KMS-11 (cell line): ENCODE measurements around the gene ARRDC4.
"Not testable (repeated sequence)": the region's sequence is repeated elsewhere in the genome, so short reads cannot be mapped to it uniquely, and the experiment has no call there.

Source experiments
- H2AFZ ChIP-seq: fragments of 200-600 bp; sonication (generic); 2 replicates; pipeline ENCODE4 v1.6.1; 2016; ENCODE audit warnings: antibody characterized with exemption, mixed run types, low read depth
- H3K27ac ChIP-seq: fragments of 200-600 bp; sonication (generic); 2 replicates; pipeline ENCODE4 v1.6.1; 2016; ENCODE audit warnings: mild to moderate bottlenecking, mixed run types
- H3K27me3 ChIP-seq: fragments of 200-600 bp; sonication (generic); 2 replicates; pipeline ENCODE4 v1.6.1; 2017; ENCODE audit warnings: mild to moderate bottlenecking, low read depth, mixed run types, moderate library complexity; ENCODE audit not compliant: insufficient read depth
- H3K36me3 ChIP-seq: fragments of 200-600 bp; sonication (generic); 2 replicates; pipeline ENCODE4 v1.6.1; 2017; ENCODE audit warnings: mild to moderate bottlenecking, mixed run types; ENCODE audit not compliant: insufficient read depth
- H3K4me1 ChIP-seq: fragments of 200-600 bp; sonication (generic); 2 replicates; pipeline ENCODE4 v1.6.1; 2016; ENCODE audit warnings: mild to moderate bottlenecking, low read depth, mixed run types; ENCODE audit not compliant: poor library complexity, severe bottlenecking
- H3K4me2 ChIP-seq: fragments of 200-600 bp; sonication (generic); 2 replicates; pipeline ENCODE4 v1.7.0; 2016; ENCODE audit warnings: mild to moderate bottlenecking, mixed run types
- H3K4me3 ChIP-seq: fragments of 200-600 bp; sonication (generic); IDR thresholded peaks from 2 replicates; pipeline ENCODE4 v1.6.1; 2017; ENCODE audit warnings: low read depth, low read length, mixed read lengths; ENCODE audit not compliant: insufficient read depth
- H3K79me2 ChIP-seq: fragments of 200-600 bp; sonication (generic); 2 replicates; pipeline ENCODE4 v1.6.1; 2016; ENCODE audit warnings: low read depth, mixed run types; ENCODE audit not compliant: insufficient read depth
- H3K9ac ChIP-seq: fragments of 200-600 bp; sonication (generic); 2 replicates; pipeline ENCODE4 v1.6.1; 2016; ENCODE audit warnings: mild to moderate bottlenecking, mixed run types
- H4K20me1 ChIP-seq: fragments of 200-600 bp; sonication (generic); 2 replicates; pipeline ENCODE4 v1.6.1; 2016; ENCODE audit warnings: mild to moderate bottlenecking, mixed run types; ENCODE audit not compliant: insufficient read depth
- CTCF ChIP-seq: fragments of 200-600 bp; sonication (generic); conservative IDR thresholded peaks from 2 replicates; pipeline ENCODE4 v1.6.1; 2017; ENCODE audit warnings: low read depth, mild to moderate bottlenecking, antibody characterized with exemption, low read length, moderate library complexity, mixed read lengths

Gene ARRDC4

DNA sequence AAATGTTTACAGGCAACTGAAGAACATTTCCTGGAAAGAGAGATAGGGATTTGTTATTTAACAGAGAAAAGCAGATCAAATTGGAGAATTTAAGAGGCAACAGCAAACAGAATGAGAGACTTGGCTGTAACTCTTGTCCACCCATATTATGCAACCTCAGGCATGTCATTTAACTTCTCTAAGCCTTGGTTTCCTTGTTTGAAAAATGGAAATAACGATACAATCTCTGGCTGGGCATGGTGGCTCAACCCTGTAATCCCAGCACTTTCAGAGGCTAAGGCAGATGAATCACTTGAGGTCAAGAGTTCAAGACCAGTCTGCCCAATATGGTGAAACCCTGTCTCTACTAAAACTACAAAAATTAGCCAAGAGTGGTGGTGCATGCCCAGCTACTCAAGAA lies 23.7 kb downstream of the ARRDC4 start:
- no peak overlapping the region for H3K27ac ChIP-seq
- no peak overlapping the region for H3K9ac ChIP-seq
- H3K4me2 ChIP-seq, result no peak overlapping the region

GRCh38 chr15:97985979-97986378 lies 25.5 kb downstream of the ARRDC4 start:
- not testable (repeated sequence) for H3K4me1 ChIP-seq, H3K36me3 ChIP-seq, H4K20me1 ChIP-seq, H3K27me3 ChIP-seq, H3K9ac ChIP-seq, H2AFZ ChIP-seq, H3K4me3 ChIP-seq, H3K4me2 ChIP-seq, H3K27ac ChIP-seq, H3K79me2 ChIP-seq

More for the DNA sequence above, 23.7 kb downstream of the ARRDC4 start:
- H3K4me3 ChIP-seq, result no peak overlapping the region
- H2AFZ ChIP-seq, result no peak overlapping the region
- no peaks in the 10 kb centered on the region for H3K79me2 ChIP-seq
- H4K20me1 ChIP-seq, result no peaks in the 10 kb centered on the region
- H3K36me3 ChIP-seq, result no peaks in the 10 kb centered on the region
- no peaks in the 10 kb centered on the region for H3K27me3 ChIP-seq
- no peak for TF ChIP-seq CTCF
- no peaks in the 10 kb centered on the region for H3K4me1 ChIP-seq

GRCh38 chr15:97986781-97987180 lies 26.3 kb downstream of the ARRDC4 start:
- Histone ChIP-seq H4K20me1 (no peaks in the 10 kb centered on the region), H3K27me3 (no peaks in the 10 kb centered on the region), H3K27ac (no peak overlapping the region), H3K4me2 (no peak overlapping the region), H3K79me2 (no peaks in the 10 kb centered on the region), H3K4me1 (no peaks in the 10 kb centered on the region), H3K4me3 (no peak overlapping the region), H2AFZ (no peak overlapping the region), H3K36me3 (no peaks in the 10 kb centered on the region), H3K9ac (no peak overlapping the region)
- TF ChIP-seq CTCF, result no peak

GRCh38 chr15:97989299-97989698 lies 28.8 kb downstream of the ARRDC4 start:
- Histone ChIP-seq H3K4me2 (no peak overlapping the region), H3K4me3 (no peak overlapping the region), H3K9ac (no peak overlapping the region), H3K4me1 (no peaks in the 10 kb centered on the region), H3K79me2 (no peaks in the 10 kb centered on the region), H3K27me3 (no peaks in the 10 kb centered on the region), H4K20me1 (no peaks in the 10 kb centered on the region), H2AFZ (no peak overlapping the region), H3K36me3 (no peaks in the 10 kb centered on the region), H3K27ac (no peak overlapping the region)
- no peak for TF ChIP-seq CTCF

GRCh38 chr15:97991972-97992541 lies 31.6 kb downstream of the ARRDC4 start:
- no peaks in the 10 kb centered on the region for H3K27me3 ChIP-seq
- no peak for TF ChIP-seq CTCF
- no peaks in the 10 kb centered on the region for H3K79me2 ChIP-seq
- H3K9ac ChIP-seq, result no peak overlapping the region
- no peak overlapping the region for H3K4me3 ChIP-seq
- no peaks in the 10 kb centered on the region for H3K4me1 ChIP-seq
- no peak overlapping the region for H3K27ac ChIP-seq
- H3K4me2 ChIP-seq, result no peak overlapping the region
- H2AFZ ChIP-seq, result no peak overlapping the region
- no peaks in the 10 kb centered on the region for H3K36me3 ChIP-seq
- no peaks in the 10 kb centered on the region for H4K20me1 ChIP-seq
